GM13977 (cell line): ENCODE results near the gene DENND4B.

Source experiments
- DNase-seq: peaks from one replicate; pipeline ENCODE4 v3.0.0; 2012; ENCODE audit warnings: low spot score
- in situ Hi-C: fragments of 300-500 bp; cut with MboI; formaldehyde crosslinking; loops from one replicate; pipeline ENCODE4 v1.12.0; 2022; ENCODE audit warnings: low sequenced_read_pairs, low pct_unique_long_range_greater_than_20kb, mixed read lengths, inconsistent platforms; ENCODE audit not compliant: unreplicated experiment
- TF ChIP-seq, protein P1 (sequence below): IDR thresholded peaks from 2 replicates; pipeline ENCODE4 v1.5.1; 2012; ENCODE audit warnings: mild to moderate bottlenecking, control low read depth; ENCODE audit not compliant: insufficient read depth; ENCODE audit errors: extremely low read depth, missing control alignments

DENND4B gene

DNA sequence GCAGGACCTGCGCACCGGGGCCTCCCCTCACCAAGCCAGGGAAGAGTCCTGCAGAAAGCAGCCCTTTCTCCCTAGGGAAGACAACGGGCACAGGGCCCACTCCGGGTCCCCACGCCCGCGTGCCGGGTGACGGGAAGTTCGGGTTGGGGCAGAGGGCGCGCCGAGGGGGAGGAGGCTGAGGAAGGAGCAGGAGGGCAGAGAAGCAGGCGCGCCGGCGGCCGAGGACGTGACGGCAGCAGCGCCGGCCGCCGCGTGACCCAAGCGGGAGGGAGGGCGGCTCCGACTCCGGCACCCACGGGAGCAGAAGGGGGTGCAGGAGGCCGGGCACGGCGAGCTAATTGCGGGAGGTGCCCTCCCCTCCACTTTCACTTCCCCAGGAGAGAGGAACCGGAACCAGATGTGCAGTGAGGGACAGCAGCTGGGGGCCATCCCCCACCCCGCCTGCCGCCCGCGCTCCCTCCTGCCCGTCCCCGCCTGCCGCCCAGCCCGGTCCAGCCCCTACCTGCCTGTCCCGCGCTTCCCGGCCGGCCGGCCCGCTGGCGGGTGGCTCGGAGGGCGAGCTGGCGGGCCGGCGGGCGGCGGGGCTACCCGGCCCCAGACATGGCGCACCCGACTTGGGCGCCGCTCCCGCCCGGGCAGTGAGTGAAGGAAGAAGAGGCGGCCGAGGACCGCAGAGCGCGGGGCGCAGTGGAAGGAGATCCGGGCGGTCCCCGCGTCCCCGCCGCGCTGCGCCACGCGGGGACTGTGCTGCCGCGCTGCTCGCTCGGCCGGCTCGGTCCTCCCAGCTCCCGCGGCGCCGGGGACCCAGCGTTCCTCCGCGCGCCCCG is 510 bp downstream of the DENND4B start:
- TF ChIP-seq, protein P1, sequence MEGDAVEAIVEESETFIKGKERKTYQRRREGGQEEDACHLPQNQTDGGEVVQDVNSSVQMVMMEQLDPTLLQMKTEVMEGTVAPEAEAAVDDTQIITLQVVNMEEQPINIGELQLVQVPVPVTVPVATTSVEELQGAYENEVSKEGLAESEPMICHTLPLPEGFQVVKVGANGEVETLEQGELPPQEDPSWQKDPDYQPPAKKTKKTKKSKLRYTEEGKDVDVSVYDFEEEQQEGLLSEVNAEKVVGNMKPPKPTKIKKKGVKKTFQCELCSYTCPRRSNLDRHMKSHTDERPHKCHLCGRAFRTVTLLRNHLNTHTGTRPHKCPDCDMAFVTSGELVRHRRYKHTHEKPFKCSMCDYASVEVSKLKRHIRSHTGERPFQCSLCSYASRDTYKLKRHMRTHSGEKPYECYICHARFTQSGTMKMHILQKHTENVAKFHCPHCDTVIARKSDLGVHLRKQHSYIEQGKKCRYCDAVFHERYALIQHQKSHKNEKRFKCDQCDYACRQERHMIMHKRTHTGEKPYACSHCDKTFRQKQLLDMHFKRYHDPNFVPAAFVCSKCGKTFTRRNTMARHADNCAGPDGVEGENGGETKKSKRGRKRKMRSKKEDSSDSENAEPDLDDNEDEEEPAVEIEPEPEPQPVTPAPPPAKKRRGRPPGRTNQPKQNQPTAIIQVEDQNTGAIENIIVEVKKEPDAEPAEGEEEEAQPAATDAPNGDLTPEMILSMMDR: no peak

DNA sequence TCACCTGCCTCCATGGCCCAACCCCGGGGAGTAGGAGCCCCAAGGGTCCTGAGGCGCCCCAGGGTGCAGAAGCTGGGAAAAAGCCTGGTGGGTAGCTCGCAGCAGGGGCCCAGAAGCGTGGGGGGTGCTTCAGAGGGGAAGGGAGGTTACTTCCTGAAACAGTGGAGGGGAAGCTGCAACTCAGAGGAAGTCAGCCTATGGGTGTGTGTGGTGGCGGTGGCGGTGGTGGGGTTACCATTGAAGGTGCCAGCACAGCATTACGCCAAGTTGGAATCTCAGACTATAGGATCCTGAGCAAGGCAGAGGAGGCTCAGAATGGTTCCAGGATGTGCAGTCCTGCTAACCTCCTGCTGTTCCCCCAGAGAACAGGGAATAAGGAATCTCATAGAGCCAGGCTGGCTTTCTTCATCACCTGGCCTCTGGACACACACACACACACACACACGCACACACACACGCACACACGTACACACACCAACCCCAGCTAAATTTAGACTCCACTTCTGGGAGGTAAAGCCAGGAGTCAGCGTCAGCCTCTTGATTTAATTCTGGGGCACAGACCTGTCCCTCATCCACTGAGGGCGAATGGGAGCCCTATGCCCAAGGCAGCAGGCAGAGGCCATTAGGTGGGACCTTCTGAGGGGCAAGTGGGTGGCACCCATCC is 1.3 kb downstream of the DENND4B start:
- TF ChIP-seq, protein P1: no peak
- in situ Hi-C loops: no loop called here
- peak; percentile 81 for DNase-seq

More for the DNA sequence above, 510 bp downstream of the DENND4B start:
- DNase-seq: peak; percentile 95
- in situ Hi-C loops: no loop called here

DNA sequence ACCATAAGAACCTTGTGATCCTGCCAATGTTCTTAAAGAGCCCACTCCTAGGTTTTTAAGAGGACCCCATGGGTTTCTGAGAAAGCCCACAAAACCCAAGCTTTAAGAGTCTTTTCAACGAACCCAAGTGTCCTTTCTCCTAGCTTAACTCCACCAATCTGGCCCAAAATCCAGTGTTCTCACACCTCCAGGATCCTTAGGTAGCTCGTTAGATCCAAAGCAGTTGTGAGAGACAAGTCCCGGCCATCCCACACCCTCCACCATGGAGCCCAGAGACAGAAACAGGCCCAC is 1.7 kb downstream of the DENND4B start:
- DNase-seq: no peak
- in situ Hi-C loops: no loop called here
- TF ChIP-seq, protein P1: no peak

DNA sequence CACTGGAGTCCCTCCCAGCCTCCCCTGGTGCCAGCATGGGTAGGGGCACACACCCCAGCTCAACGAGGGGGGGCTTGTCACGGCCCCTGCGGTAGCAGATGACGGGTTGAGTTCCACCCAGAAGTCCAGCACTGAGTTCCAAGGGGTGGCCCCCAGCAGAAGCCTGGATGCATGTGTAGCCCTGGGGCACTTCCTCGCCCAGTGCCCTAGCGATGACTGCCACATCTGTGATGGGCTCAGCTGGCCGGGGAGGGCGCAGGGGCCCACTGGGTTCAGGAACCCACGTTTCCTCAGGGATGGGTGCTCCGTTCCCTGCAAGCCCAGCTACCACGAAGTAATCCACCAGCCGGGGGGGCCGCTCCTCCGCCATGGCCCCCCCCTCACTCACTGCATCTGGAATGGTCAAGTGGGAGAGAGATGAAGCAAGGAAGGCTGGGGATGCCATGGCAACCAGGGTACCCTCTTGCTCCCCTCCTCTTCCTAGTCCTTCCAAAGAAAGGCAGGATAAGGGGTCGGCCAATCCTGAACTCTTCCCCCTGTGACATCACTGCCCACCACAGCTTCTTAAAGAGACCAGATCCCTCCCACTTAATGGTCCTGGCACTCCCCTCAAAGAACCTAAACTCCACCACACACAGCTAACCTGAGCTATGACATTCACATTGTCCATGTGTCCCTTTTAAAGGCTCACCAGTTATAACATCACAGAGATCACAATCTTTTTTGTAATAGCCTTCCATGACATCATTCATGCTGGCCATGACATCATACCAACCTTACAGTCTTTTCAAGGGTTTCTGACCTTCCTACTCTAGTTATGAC is 2.3 kb downstream of the DENND4B start:
- DNase-seq: no peak
- TF ChIP-seq, protein P1: no peak
- in situ Hi-C loops: no loop called here

DNA sequence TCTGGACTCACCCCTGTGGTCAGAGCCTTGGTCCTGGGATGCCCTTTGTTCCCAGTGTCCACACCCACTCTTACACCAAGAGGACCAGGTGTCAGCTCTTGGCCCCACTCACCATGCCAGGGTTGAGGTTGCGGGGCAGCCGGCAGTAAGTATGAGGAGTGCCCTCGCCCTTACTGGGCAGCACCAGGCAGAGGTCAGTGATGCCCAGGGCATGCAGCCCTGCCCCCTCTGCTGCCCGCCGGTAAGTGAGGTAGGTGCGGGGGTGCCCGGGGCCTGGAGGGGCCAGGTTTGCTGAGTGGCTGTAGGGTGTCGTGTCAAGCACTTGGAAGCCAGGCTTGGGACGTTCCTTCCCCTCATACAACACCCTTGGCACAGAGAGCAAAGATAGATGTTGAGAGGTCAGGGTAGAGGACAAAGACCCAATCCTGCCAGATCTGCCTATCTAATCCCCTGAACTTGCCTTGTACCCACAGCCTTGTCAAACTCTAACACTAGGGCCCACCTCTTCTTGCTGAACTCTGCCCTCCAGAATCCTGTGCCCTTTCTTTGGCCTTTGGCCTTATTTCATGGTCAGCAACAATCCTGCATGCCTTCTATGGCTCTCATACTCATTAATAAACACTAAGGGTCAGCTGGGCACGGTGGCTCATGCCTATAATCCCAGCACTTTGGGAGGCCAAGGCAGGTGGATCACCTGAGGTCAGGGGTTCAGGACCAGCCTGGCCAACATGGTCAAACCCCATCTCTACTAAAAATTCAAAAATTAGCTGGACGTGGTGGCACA is 3.6 kb downstream of the DENND4B start:
- DNase-seq: no peak
- in situ Hi-C loops: no loop called here
- TF ChIP-seq, protein P1: no peak
